SU-DHL-6 (cell line): ENCODE data around the gene CSF1.

Experiments
- H2AFZ ChIP-seq: fragments of 200-600 bp; sonication (generic); 2 replicates; pipeline ENCODE4 v1.6.1; 2014; ENCODE audit warnings: low read depth, mild to moderate bottlenecking, moderate library complexity, mixed read lengths, antibody characterized with exemption, low read length; ENCODE audit not compliant: severe bottlenecking
- H3F3A ChIP-seq: fragments of 200-600 bp; shearing (Covaris generic); 2 replicates; pipeline ENCODE4 v1.6.0; 2016; ENCODE audit warnings: antibody characterized with exemption, mild to moderate bottlenecking; ENCODE audit not compliant: insufficient read depth
- H3K27ac ChIP-seq: fragments of 200-600 bp; sonication (generic); 2 replicates; pipeline ENCODE4 v1.5.1; 2016; ENCODE audit warnings: low read depth, mild to moderate bottlenecking, low read length, moderate library complexity, mixed read lengths
- H3K27me3 ChIP-seq: fragments of 200-600 bp; sonication (generic), shearing (Covaris generic); 2 replicates; pipeline ENCODE4 v1.6.0; 2014; ENCODE audit warnings: mild to moderate bottlenecking, low read length
- H3K36me3 ChIP-seq: fragments of 200-600 bp; sonication (generic); 2 replicates; pipeline ENCODE4 v1.6.1; 2014; ENCODE audit warnings: mild to moderate bottlenecking, low read length, mixed read lengths
- H3K4me2 ChIP-seq: fragments of 300-600, 200-600 bp; shearing (Covaris generic), sonication (generic); 2 replicates; pipeline ENCODE4 v1.6.0; 2014; ENCODE audit warnings: low read length, low read depth, mild to moderate bottlenecking; ENCODE audit not compliant: poor library complexity, severe bottlenecking
- H3K4me3 ChIP-seq: fragments of 200-600 bp; sonication (generic); 2 replicates; pipeline ENCODE4 v1.5.1; 2014; ENCODE audit warnings: antibody characterized with exemption, low read length, mild to moderate bottlenecking, mixed read lengths; ENCODE audit not compliant: insufficient read depth, poor library complexity, severe bottlenecking
- H3K79me2 ChIP-seq: fragments of 200-600 bp; sonication (generic); 2 replicates; pipeline ENCODE4 v1.6.1; 2014; ENCODE audit warnings: mild to moderate bottlenecking, low read length, moderate library complexity; ENCODE audit not compliant: insufficient read depth
- H3K9ac ChIP-seq: fragments of 200-600 bp; sonication (generic); 2 replicates; pipeline ENCODE4 v1.7.0; 2014; ENCODE audit warnings: mild to moderate bottlenecking, low read length
- H3K9me2 ChIP-seq: fragments of 200-600 bp; sonication (generic); replicated peaks from 2 replicates; pipeline ENCODE4 v1.6.1; 2014; ENCODE audit warnings: low read length; ENCODE audit not compliant: insufficient read depth
- H3K9me3 ChIP-seq: fragments of 200-600 bp; sonication (generic); 2 replicates; pipeline ENCODE4 v1.6.1; 2014; ENCODE audit warnings: low read length, mixed read lengths; ENCODE audit not compliant: insufficient read depth
- H4K20me1 ChIP-seq: fragments of 200-600 bp; sonication (generic); 2 replicates; pipeline ENCODE4 v1.6.1; 2014; ENCODE audit warnings: low read depth, mild to moderate bottlenecking, antibody characterized with exemption, low read length, moderate library complexity, mixed read lengths
- EZH2phosphoT487 ChIP-seq: fragments of 200-600 bp; sonication (generic), shearing (Covaris generic); conservative IDR thresholded peaks from 2 replicates; pipeline ENCODE4 v1.6.1; 2018; ENCODE audit warnings: mild to moderate bottlenecking, antibody characterized with exemption, low read length, moderate library complexity, mixed read lengths
- TF ChIP-seq, protein P1 (sequence below): fragments of 200-600 bp; sonication (generic); IDR thresholded peaks from one replicate; pipeline ENCODE4 v1.5.1; 2017; ENCODE audit warnings: antibody characterized with exemption, mild to moderate bottlenecking, low read length, moderate library complexity; ENCODE audit not compliant: insufficient read depth, poor library complexity, severe bottlenecking

The CSF1 gene

GRCh38 chr1:109906160-109906838 lies 4.3 kb upstream of the CSF1 start:
- Histone ChIP-seq H3K4me3 (no peak overlapping the region), H3K79me2 (no peaks in the 10 kb centered on the region), H3K9ac (no peak overlapping the region), H3K27ac (no peak overlapping the region), H3K27me3 (no peaks in the 10 kb centered on the region), H3K9me2 (no peaks in the 10 kb centered on the region), H4K20me1 (no peaks in the 10 kb centered on the region), H3F3A (no peaks in the 10 kb centered on the region), H2AFZ (no peak overlapping the region), H3K9me3 (no peaks in the 10 kb centered on the region), H3K36me3 (no peaks in the 10 kb centered on the region), H3K4me2 (no peak overlapping the region)
- TF ChIP-seq, protein P1, sequence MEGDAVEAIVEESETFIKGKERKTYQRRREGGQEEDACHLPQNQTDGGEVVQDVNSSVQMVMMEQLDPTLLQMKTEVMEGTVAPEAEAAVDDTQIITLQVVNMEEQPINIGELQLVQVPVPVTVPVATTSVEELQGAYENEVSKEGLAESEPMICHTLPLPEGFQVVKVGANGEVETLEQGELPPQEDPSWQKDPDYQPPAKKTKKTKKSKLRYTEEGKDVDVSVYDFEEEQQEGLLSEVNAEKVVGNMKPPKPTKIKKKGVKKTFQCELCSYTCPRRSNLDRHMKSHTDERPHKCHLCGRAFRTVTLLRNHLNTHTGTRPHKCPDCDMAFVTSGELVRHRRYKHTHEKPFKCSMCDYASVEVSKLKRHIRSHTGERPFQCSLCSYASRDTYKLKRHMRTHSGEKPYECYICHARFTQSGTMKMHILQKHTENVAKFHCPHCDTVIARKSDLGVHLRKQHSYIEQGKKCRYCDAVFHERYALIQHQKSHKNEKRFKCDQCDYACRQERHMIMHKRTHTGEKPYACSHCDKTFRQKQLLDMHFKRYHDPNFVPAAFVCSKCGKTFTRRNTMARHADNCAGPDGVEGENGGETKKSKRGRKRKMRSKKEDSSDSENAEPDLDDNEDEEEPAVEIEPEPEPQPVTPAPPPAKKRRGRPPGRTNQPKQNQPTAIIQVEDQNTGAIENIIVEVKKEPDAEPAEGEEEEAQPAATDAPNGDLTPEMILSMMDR = no peak
- no peak for TF ChIP-seq EZH2phosphoT487

- TF ChIP-seq, protein P1 = no peak
- no peak for TF ChIP-seq EZH2phosphoT487
- no peak overlapping the region for H3K4me2 ChIP-seq
These were observed 3.8 kb upstream of the CSF1 start for GRCh38 chr1:109906839-109907180.

GRCh38 chr1:109907190-109907774 lies 3.4 kb upstream of the CSF1 start:
- Histone ChIP-seq H4K20me1 (no peaks in the 10 kb centered on the region), H2AFZ (no peak overlapping the region), H3K27me3 (no peaks in the 10 kb centered on the region), H3K9me2 (no peaks in the 10 kb centered on the region), H3K36me3 (no peaks in the 10 kb centered on the region), H3K79me2 (no peaks in the 10 kb centered on the region), H3K27ac (no peak overlapping the region), H3K4me2 (no peak overlapping the region), H3F3A (no peaks in the 10 kb centered on the region), H3K9me3 (no peaks in the 10 kb centered on the region), H3K4me3 (no peak overlapping the region), H3K9ac (no peak overlapping the region)
- no peak for TF ChIP-seq EZH2phosphoT487
- TF ChIP-seq, protein P1 = no peak

More at GRCh38 chr1:109906839-109907180, 3.8 kb upstream of the CSF1 start:
- Histone ChIP-seq H3K36me3 (no peaks in the 10 kb centered on the region), H3K9me3 (no peaks in the 10 kb centered on the region), H3K9me2 (no peaks in the 10 kb centered on the region), H3K27me3 (no peaks in the 10 kb centered on the region), H3F3A (no peaks in the 10 kb centered on the region), H3K9ac (no peak overlapping the region), H3K27ac (no peak overlapping the region), H3K4me3 (no peak overlapping the region), H4K20me1 (no peaks in the 10 kb centered on the region), H3K79me2 (no peaks in the 10 kb centered on the region), H2AFZ (no peak overlapping the region)
